Right lung (tissue), 5 donors: ENCODE measurements around the gene ARHGEF4. TPM values are rescaled to one million over a fixed set of nuclear protein-coding genes. Genes with fewer than 3 reads are reported as not detected.
"Not testable (repeated sequence)": the region's sequence is repeated elsewhere in the genome, so short reads cannot be mapped to it uniquely, and the experiment has no call there.

Experiments used
- DNase-seq, 2 donors: peaks; one replicate each; pipeline ENCODE4 v3.0.0-alpha.2; 2013
- polyA plus RNA-seq, 5 donors: library from polyadenylated mRNA; unstranded; fragments of 120-200 nt; gene quantifications; one replicate each; pipeline versions ENCODE4 v1.2.1 to v1.2.3, GENCODE V29; 2013; ENCODE audit warnings: inconsistent platforms in 1 of 5, low replicate concordance in 1 of 5; ENCODE audit not compliant: insufficient read length in 5 of 5, insufficient read depth in 1 of 5

The ARHGEF4 gene
- polyA plus RNA-seq, 5 donors, result 2.0 to 4.1 (median 2.7) TPM

DNA sequence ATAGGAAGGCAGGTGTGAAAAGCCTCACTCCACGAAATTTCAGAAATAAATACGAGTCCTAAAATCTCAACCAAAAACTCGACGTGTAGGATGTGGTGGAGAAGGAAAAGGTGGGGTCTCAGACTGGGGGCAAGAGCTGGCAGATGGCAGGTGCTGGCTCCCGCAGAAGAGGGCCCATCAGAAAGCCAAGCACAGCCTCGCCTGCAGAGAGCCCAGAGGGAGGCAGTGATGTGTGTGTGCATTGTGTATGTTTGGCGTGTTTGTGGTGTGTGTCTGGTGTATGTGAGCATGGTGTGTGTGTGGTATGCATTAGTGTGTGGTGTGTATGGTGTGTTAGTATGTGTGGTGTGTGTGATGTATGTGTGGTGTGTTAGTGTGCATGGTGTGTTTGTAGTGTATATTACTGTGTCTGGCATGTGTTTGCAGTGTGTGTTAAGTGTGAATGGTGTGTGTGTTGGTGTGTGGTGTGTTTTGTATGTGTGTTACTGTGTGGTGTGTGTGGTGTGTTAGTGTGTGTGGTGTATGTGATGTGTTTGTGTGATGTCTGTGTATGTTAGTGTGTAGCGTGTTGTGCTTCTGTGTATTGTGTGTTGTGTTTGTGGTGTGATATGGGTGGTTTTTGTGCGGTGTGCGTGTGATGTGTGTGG, 140.0 kb downstream of the ARHGEF4 start:
- DNase-seq, result no peak

- DNase-seq, result no peak
Measured at GRCh38 chr2:130977461-130978050, 140.8 kb downstream of the ARHGEF4 start.

- DNase-seq, result no peak
Measured at GRCh38 chr2:130981667-130982066, 145.0 kb downstream of the ARHGEF4 start.

DNA sequence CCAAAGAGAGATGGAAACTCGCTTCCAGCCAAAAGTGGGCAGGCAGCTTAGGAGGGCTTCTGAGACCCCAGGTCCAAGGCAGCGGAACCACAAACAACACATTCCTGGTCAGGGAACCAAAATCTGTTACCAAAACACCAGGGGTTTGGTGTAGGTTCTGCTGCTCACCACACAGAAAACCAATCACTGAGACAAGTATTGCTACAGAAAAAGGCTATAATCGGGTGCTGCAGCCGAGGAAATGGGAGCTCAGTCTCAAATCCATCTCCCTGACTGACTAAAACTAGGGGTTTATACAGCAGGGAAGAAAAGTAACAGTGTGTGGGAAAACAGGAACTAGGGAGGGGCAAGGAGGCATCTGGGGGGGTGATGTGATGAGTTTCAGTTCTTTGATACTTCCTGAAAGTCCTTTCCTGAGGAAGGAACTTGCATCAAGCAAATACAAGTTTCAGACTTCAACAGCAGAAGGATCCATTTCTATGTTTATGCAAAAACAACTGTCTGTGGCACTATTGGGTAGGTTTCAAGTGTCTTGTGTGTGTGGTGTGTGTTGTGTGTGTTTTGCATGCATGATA, 148.6 kb downstream of the ARHGEF4 start:
- DNase-seq, result no peak

GRCh38 chr2:130985831-130986649, 149.3 kb downstream of the ARHGEF4 start:
- no peak for DNase-seq

GRCh38 chr2:130986890-130987493, 150.3 kb downstream of the ARHGEF4 start:
- no peak for DNase-seq

DNA sequence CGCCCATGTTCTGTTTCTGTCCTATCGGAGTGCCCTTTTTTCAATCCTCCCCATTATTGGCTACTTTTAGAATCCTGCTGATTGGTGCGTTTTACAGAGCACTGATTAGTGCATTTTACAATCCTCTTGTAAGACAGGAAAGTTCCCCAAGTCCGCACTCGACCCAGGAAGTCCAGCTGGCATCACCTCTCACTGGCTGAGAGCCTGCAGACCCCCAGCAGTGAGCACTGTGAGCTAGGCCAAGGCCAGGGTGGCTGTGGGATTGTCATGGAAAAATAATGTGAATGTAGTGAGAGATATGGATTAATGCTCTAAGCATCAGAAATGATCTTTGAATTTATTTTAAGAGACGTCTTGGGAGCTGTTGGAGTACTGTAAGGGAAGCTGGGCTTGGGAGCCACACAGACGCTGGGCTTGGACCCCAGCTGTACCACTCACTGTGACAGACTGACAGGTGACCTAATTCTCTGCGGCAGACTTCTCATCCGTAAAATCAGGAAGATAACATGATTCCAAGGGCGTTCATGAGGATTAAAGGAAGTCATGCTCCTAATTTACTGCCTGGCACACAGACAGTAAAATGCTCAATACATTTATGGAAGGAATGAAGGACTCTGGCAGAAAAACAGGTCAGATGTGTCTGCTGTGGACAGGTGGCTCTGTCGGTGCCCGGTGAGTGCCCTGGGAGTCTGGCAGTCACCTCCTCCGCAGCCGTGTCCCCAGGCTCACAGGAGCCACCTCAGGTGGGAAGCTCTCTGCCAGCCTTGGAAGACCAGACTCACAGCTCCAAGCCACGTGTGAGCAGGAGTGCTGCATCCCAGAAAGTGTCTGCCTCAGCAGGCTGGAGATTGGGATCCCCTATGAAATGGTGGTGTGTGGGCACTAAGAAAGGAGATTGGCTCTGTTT, 151.1 kb downstream of the ARHGEF4 start:
- DNase-seq, result no peak

- not testable (repeated sequence) for DNase-seq
Measured at GRCh38 chr2:130991446-130991845, 154.7 kb downstream of the ARHGEF4 start.

DNA sequence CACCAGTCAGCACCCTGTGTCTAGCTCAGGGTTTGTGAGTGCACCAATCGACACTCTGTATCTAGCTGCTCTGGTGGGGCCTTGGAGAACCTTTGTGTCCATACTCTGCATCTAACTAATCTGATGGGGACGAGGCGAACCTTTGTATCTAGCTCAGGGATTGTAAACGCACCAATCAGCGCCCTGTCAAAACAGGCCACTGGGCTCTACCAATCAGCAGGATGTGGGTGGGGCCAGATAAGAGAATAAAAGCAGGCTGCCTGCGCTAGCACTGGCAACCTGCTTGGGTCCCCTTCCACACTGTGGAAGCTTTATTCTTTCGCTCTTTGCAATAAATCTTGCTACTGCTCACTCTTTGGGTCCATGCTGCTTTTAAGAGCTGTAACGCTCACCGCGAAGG, 155.3 kb downstream of the ARHGEF4 start:
- DNase-seq, result not testable (repeated sequence)

DNA sequence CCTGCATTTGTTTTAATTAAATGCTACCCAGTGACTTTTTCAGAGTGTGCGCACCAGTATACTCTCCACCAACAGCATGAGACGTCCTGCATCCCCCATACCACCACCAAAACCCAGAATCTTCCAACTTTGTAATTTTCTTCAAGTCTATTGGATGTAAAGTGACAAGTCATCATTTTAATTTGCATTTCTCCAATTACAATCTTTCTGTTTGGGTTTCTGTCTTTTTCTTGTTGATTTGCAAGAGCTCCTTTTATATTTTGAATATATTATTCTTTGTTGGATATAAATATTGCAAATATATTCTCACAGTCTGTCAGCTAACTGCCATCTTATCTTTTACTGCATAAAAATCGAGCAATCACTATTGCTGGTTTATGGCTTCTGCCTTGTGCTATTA, 160.0 kb downstream of the ARHGEF4 start:
- no peak for DNase-seq

DNA sequence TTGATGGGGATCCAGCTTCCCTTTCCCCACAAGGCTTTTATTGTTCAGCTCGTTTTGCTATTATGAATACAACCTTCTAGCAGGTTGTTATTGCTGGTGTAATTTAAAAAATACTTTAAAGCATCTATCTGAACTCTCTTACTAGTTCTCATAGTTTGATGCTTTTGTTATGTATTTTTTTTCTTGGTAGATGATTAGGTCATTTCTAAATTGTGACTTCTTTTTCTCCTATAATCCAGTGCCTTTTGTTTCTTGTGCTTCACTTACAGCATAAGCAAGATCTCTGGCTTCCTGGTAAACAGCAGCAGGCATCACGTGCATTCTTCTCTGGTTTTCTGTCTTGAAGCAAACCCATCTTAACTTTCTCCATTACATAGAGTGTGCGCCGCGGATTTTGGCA, 160.5 kb downstream of the ARHGEF4 start:
- DNase-seq, result no peak

DNA sequence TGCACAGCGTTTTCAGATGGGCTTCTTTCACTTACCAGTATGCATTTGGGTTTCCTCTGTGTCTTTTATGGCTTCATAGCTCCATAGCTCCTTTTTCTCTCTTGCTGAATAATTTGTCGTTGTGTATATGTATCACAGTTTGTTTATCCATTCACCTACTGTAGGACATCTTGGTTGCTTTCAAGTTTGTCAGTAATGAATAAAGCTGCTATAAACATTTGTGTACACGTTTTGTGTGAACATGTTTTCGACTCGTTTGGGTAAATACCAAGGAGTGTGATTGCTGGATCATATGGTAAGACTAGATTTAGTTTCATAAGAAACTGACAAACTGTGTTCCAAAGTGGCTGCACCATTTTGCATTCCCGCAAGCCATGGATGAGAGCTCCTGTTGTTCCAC, 161.8 kb downstream of the ARHGEF4 start:
- no peak for DNase-seq

DNA sequence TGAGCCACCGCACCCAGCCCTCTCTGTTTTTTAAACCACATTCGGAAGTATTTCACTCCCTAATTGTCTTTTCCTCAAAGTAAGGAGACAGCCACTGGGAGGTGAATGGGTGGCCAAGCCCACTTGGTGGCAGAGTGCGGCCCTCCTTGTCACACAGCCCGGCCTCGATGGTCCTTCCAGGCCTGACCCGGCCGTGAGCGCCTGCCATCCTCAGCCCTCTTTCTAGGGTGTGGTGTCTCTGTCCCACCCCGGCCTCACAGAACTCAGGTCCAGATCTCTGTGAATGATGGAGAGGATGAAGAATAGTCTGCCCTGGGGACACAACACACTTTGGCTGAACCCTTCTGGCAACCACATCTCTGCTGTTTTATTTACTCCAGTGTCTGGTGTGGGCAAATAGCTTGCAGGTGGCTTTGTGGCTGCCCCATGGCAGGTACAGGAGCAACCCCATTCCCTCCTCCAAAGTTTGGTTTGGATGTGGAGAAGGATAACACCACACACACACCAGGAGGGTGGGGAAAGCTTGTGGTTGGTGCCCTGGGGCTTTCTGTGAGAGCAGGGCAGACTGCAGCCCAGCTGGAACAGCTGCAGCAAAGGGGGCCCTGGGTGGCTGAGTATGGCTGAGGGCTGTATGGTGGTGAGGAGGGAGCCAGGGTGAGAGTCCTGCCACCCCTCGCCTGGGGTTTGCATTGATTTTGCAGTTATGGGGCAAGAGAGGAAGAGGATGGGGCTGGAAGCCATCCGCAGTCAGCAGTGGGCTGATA, 167.9 kb downstream of the ARHGEF4 start:
- no peak for DNase-seq

DNA sequence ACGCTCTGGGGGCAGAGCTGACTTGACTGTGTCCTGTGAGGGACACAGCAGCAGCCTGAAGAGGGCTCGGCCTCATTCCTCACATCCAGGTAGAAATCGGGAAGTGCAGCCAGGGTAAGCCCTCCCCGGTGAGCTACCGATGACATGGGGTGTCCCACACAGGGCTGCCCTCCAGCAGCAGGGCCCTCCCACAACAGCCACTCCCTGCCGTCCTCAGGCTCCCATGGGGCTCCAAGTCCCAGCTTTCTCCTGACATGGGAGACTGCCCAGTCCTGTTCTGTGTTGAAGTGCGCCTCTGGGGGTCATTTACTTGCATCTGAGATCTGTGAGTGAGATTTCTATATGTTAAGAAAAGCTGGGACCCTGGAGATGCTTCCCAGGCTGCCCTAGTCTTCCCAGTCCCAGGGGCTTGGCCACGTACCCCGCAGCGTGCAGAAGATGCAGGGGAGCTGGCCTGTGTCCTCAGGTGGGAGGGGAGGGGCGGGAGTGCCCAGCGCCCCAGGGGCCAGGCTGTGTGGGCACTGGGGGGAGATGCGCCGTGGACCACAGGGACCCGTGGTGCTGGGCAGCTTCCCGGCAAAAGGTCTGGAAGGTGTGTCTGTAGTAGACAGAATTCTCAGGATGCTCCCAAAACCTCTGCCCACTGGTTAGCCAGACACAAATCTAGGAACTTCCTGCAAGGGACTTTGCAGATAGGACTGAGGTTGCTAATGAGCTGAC, 168.7 kb downstream of the ARHGEF4 start:
- DNase-seq, result no peak

- no peak for DNase-seq
Measured at GRCh38 chr2:131006561-131006960, 169.8 kb downstream of the ARHGEF4 start.

- DNase-seq, result no peak
Measured at GRCh38 chr2:131008967-131009366, 172.3 kb downstream of the ARHGEF4 start.

DNA sequence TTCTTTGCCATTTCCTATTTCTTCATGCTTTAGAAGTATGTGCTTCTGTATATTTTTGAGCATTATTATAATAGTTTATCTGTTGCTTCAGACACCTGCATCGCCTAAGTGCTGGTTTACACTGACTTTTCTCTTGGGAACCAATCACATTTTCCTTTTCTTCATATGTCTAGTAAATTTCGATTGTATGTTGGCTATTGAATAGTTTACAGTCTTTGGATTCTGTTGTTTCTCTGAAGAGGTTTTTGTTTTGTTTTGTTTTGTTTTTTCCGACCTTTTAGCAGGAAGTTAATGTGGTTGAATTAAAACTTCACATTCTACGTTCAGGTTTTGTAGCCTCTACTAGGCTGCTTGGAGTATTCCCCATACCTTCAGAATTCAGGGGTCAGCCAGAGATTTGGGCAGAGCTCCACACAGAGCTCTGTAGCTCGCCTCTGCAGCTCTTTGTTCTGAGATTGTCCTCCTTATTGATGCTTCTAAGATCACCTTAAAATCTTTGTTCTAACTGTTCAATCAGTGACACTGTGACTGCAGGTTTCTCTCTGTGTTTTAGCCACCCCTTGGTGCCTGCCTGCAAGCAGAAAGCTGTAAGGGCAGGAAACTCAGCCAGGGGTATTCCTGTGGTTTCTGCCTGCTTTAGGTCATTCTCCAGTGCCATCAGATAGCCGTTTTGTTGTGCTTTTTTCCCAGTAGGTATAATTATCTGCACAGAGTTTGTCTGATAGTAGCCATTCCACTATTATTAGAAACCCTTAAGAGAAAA, 173.2 kb downstream of the ARHGEF4 start:
- DNase-seq, result no peak

DNA sequence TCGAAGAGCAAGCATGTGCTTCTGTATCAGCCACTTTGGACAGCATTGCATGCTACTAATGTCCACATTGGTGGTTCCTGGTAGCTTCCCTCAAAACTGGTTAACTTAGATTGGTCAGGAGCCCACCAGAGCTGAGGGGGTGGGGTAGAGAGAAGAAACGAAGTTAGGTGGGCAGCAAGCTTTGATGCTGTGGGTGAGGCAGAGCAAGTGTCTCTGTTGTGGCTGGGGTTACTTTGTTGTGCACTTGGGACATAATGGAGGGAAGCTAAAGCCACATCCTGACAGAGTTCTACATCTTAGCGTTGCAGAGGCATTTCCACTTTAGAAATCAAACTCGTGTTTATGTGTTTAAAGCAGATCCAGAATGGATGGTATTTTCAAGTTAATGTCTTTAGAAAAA, 173.9 kb downstream of the ARHGEF4 start:
- DNase-seq, result no peak

GRCh38 chr2:131011486-131011885, 174.8 kb downstream of the ARHGEF4 start:
- DNase-seq, result no peak
